Measurements from ENCODE around the gene TAOK1.
A peak's percentile ranks its signal among the peaks of the same experiment; 100 is the strongest.
"Not testable (repeated sequence)": the region's sequence is repeated elsewhere in the genome, so short reads cannot be mapped to it uniquely, and the experiment has no call there.

Gene TAOK1

GRCh38 chr17:29549177-29549923 is 159.2 kb downstream of the TAOK1 start:
- H3K9me3 ChIP-seq (ENCODE audit: control extremely low read depth in 1 of 5, control insufficient read depth in 4 of 5, insufficient read depth in 2 of 5, low read depth in 1 of 5, low read length in 4 of 5): no peaks in the 10 kb centered on the region
- no peak overlapping the region for H3K27ac ChIP-seq (ENCODE audit: insufficient read depth in 1 of 2, low read depth in 1 of 2, low read length in 2 of 2, poor library complexity in 1 of 2, severe bottlenecking in 2 of 2)
- H3K4me3 ChIP-seq (ENCODE audit: control insufficient read depth in 1 of 7, extremely low read depth in 1 of 7, insufficient read depth in 4 of 7, low read depth in 2 of 7, low read length in 6 of 7): peak overlapping the region in 1 of 7 experiments; percentile 8
- 27% methylated on average over 3 of the region's 5 CpGs for WGBS (ENCODE audit: insufficient coverage)
- no peaks in the 10 kb centered on the region for H3K27me3 ChIP-seq (replicated peaks in 2 of 5; ENCODE audit: control insufficient read depth in 4 of 5, insufficient read depth in 5 of 5, low read length in 4 of 5)
- H3K36me3 ChIP-seq (ENCODE audit: control insufficient read depth in 4 of 4, insufficient read depth in 4 of 4, low read length in 3 of 4): peaks cover 0 to 7% (median 4%) of the 10 kb centered on the region in 4 experiments
- ChIA-PET POLR2A (no interaction called here), CTCF (interaction anchor here (0.8 to 3.2 kb wide), 3 partner anchors 7 to 16 kb away, joined by 4 to 9 read pairs (median 4); no protein-coding TSS in a partner anchor)
- H3K4me1 ChIP-seq (ENCODE audit: control extremely low read depth in 1 of 4, control insufficient read depth in 4 of 4, insufficient read depth in 4 of 4, low read length in 3 of 4): peaks cover 0 to 11% (median 7%) of the 10 kb centered on the region in 4 experiments
- peak in 2 of 3 donors; percentile 55 to 65 for DNase-seq

DNA sequence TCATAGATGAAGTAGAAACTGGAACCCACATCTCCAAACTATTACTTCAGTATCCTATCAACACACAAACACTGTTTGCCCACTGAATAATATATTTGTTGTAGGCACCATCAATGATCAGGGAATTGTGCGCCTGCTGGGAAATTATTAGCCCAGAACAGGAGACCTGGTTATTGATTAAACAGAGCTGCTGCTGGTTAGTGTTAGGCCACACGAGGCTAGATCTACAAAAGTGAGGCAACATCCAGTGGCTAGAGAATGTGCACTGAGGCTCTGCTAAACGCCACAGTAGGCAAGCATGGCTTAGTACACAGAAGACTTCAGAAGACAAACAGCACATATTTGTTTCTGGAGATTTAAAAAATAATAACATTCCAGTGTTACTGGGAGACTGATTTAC is 165.7 kb downstream of the TAOK1 start:
- Histone ChIP-seq H3K36me3 (ENCODE audit: control insufficient read depth in 4 of 4, insufficient read depth in 4 of 4, low read length in 3 of 4) (no peaks in the 10 kb centered on the region), H3K27me3 (replicated peaks in 2 of 5; ENCODE audit: control insufficient read depth in 4 of 5, insufficient read depth in 5 of 5, low read length in 4 of 5) (no peaks in the 10 kb centered on the region), H3K27ac (ENCODE audit: insufficient read depth in 1 of 2, low read depth in 1 of 2, low read length in 2 of 2, poor library complexity in 1 of 2, severe bottlenecking in 2 of 2) (no peak overlapping the region), H3K9me3 (ENCODE audit: control extremely low read depth in 1 of 5, control insufficient read depth in 4 of 5, insufficient read depth in 2 of 5, low read depth in 1 of 5, low read length in 4 of 5) (no peaks in the 10 kb centered on the region), H3K4me3 (ENCODE audit: control insufficient read depth in 1 of 7, extremely low read depth in 1 of 7, insufficient read depth in 4 of 7, low read depth in 2 of 7, low read length in 6 of 7) (no peak overlapping the region), H3K4me1 (ENCODE audit: control extremely low read depth in 1 of 4, control insufficient read depth in 4 of 4, insufficient read depth in 4 of 4, low read length in 3 of 4) (peaks cover 6 to 29% (median 21%) of the 10 kb centered on the region in 4 experiments)
- DNase-seq: no peak
- WGBS (ENCODE audit: insufficient coverage): 100% methylated on average over 2 of the region's 3 CpGs
- CTCF ChIA-PET: interaction anchor here (1.0 to 2.8 kb wide), 4 partner anchors 13 to 51 kb away, joined by 3 to 11 read pairs (median 4); no protein-coding TSS in a partner anchor
- POLR2A ChIA-PET: no interaction called here

DNA sequence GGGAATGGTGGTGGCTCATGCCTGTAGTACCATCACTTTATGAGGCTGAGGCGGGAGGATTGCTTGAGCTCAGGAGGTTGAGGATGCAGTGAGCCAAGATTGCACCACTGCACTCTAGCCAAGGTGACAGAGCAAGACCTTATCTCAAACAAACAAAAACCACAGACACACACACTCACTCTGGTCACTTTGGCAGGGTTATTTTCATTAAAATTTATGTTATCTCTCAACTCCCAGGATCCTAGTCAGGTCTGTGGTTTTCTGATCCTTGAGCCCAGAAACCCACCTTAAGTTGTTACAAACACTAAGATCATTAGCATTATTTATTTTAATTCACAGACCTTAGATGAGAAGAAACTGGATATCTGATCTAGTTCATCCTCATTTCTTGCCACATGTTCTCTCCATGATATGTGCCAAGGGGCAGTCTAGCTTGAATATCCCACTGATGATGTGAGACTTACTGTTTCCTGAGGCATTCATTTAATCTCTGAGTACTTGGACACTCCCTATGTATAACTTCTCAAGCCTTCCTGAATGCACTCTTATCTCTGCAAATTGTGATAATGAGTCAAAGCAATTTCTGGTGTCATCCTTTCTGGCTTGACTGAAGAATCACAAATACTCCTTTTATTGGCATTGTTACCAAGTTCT is 167.0 kb downstream of the TAOK1 start:
- ChIA-PET POLR2A (no interaction called here), CTCF (interaction anchor here (1.0 to 1.7 kb wide), 7 partner anchors 9 to 52 kb away, joined by 3 to 7 read pairs (median 4); partner anchors contain the start of gene ABHD15)
- WGBS (ENCODE audit: insufficient coverage): no CpG with 5 or more reads among the region's 1 CpG
- DNase-seq: peak in 2 of 3 donors; percentile 51 to 65
- Histone ChIP-seq H3K4me3 (ENCODE audit: control insufficient read depth in 1 of 7, extremely low read depth in 1 of 7, insufficient read depth in 4 of 7, low read depth in 2 of 7, low read length in 6 of 7) (no peak overlapping the region), H3K4me1 (ENCODE audit: control extremely low read depth in 1 of 4, control insufficient read depth in 4 of 4, insufficient read depth in 4 of 4, low read length in 3 of 4) (peaks cover 16 to 41% (median 34%) of the 10 kb centered on the region in 4 experiments), H3K27me3 (replicated peaks in 2 of 5; ENCODE audit: control insufficient read depth in 4 of 5, insufficient read depth in 5 of 5, low read length in 4 of 5) (no peaks in the 10 kb centered on the region), H3K9me3 (ENCODE audit: control extremely low read depth in 1 of 5, control insufficient read depth in 4 of 5, insufficient read depth in 2 of 5, low read depth in 1 of 5, low read length in 4 of 5) (no peaks in the 10 kb centered on the region), H3K27ac (ENCODE audit: insufficient read depth in 1 of 2, low read depth in 1 of 2, low read length in 2 of 2, poor library complexity in 1 of 2, severe bottlenecking in 2 of 2) (no peak overlapping the region), H3K36me3 (ENCODE audit: control insufficient read depth in 4 of 4, insufficient read depth in 4 of 4, low read length in 3 of 4) (peaks cover 0 to 5% (median 0%) of the 10 kb centered on the region in 4 experiments)

DNA sequence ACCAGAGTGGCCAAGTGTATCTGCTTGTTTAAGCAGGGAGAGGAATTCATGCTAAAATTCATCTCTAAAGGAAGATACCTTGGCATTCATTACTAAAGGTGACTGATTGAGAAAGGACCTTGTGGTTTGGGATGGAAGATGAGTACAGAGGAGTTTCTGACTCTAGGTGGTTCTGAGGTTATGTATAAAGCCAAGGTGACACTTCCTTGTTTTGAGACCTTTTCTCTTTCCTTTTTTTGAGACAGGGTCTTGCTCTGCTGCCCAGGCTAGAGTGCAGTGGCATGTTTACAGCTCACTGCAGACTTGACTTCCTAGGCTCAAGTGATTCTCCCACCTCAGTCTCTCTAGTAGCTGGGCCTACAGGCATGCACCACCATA is 167.6 kb downstream of the TAOK1 start:
- H3K27ac ChIP-seq (ENCODE audit: insufficient read depth in 1 of 2, low read depth in 1 of 2, low read length in 2 of 2, poor library complexity in 1 of 2, severe bottlenecking in 2 of 2): no peak overlapping the region
- no peak for DNase-seq
- H3K9me3 ChIP-seq (ENCODE audit: control extremely low read depth in 1 of 5, control insufficient read depth in 4 of 5, insufficient read depth in 2 of 5, low read depth in 1 of 5, low read length in 4 of 5): no peaks in the 10 kb centered on the region
- H3K27me3 ChIP-seq (replicated peaks in 2 of 5; ENCODE audit: control insufficient read depth in 4 of 5, insufficient read depth in 5 of 5, low read length in 4 of 5): no peaks in the 10 kb centered on the region
- ChIA-PET POLR2A (no interaction called here), CTCF (interaction anchor here (1.3 to 1.7 kb wide), 2 partner anchors 10 to 13 kb away, joined by 3 to 7 read pairs; partner anchors contain the start of gene ABHD15)
- peaks cover 17 to 46% (median 40%) of the 10 kb centered on the region in 4 experiments for H3K4me1 ChIP-seq (ENCODE audit: control extremely low read depth in 1 of 4, control insufficient read depth in 4 of 4, insufficient read depth in 4 of 4, low read length in 3 of 4)
- H3K36me3 ChIP-seq (ENCODE audit: control insufficient read depth in 4 of 4, insufficient read depth in 4 of 4, low read length in 3 of 4): peaks cover 0 to 10% (median 0%) of the 10 kb centered on the region in 4 experiments
- no peak overlapping the region for H3K4me3 ChIP-seq (ENCODE audit: control insufficient read depth in 1 of 7, extremely low read depth in 1 of 7, insufficient read depth in 4 of 7, low read depth in 2 of 7, low read length in 6 of 7)

DNA sequence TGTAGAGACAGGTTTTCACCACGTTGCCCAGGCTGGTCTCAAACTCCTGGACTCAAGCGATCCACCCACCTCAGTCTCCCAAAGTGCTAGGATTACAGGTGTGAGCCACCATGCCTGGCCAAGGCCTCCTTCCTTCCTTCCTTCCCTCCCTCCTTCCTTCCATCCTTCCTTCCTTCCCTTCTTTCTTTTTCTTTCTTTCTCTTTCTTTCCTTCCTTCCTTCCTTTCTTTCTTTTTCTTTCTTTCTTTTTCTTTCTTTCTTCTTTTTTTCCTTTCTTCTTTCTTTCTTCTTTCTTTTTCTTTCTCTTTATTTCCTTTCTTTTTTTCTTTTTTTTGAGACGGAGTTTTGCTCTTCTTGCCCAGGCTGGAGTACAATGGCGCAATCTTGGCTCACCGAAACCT is 168.0 kb downstream of the TAOK1 start:
- POLR2A ChIA-PET; H3K27me3 ChIP-seq (replicated peaks in 2 of 5; ENCODE audit: control insufficient read depth in 4 of 5, insufficient read depth in 5 of 5, low read length in 4 of 5); H3K27ac ChIP-seq (ENCODE audit: insufficient read depth in 1 of 2, low read depth in 1 of 2, low read length in 2 of 2, poor library complexity in 1 of 2, severe bottlenecking in 2 of 2); H3K9me3 ChIP-seq (ENCODE audit: control extremely low read depth in 1 of 5, control insufficient read depth in 4 of 5, insufficient read depth in 2 of 5, low read depth in 1 of 5, low read length in 4 of 5); CTCF ChIA-PET; H3K4me3 ChIP-seq (ENCODE audit: control insufficient read depth in 1 of 7, extremely low read depth in 1 of 7, insufficient read depth in 4 of 7, low read depth in 2 of 7, low read length in 6 of 7); DNase-seq: not testable (repeated sequence)
- Histone ChIP-seq H3K4me1 (ENCODE audit: control extremely low read depth in 1 of 4, control insufficient read depth in 4 of 4, insufficient read depth in 4 of 4, low read length in 3 of 4) (peaks cover 17 to 50% (median 42%) of the 10 kb centered on the region in 4 experiments), H3K36me3 (ENCODE audit: control insufficient read depth in 4 of 4, insufficient read depth in 4 of 4, low read length in 3 of 4) (peaks cover 0 to 13% (median 0%) of the 10 kb centered on the region in 4 experiments)
- WGBS (ENCODE audit: insufficient coverage): 96% methylated on average over 3 of the region's 5 CpGs

DNA sequence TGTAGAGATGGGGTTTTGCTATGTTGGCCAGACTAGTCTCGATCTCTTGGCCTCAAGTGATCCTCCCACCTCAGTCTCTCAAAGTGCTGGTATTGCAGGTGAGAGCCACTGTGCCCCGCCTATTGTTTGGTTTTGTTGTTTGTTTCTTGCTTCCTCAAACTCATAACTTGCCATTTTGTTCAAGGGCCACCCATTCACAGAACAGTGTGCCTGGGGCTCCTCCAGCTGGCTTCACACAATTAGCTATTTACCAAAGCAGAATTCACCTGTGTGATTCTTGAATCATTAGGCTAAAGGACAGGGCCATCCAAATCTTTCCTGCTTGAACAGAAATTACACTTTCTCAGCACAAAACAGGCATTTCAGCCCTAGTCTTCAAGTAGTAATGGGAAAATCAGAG is 169.5 kb downstream of the TAOK1 start:
- DNase-seq: no peak
- no peak overlapping the region for H3K4me3 ChIP-seq (ENCODE audit: control insufficient read depth in 1 of 7, extremely low read depth in 1 of 7, insufficient read depth in 4 of 7, low read depth in 2 of 7, low read length in 6 of 7)
- H3K36me3 ChIP-seq (ENCODE audit: control insufficient read depth in 4 of 4, insufficient read depth in 4 of 4, low read length in 3 of 4): peaks cover 0 to 13% (median 0%) of the 10 kb centered on the region in 4 experiments
- H3K9me3 ChIP-seq (ENCODE audit: control extremely low read depth in 1 of 5, control insufficient read depth in 4 of 5, insufficient read depth in 2 of 5, low read depth in 1 of 5, low read length in 4 of 5): no peaks in the 10 kb centered on the region
- H3K27ac ChIP-seq (ENCODE audit: insufficient read depth in 1 of 2, low read depth in 1 of 2, low read length in 2 of 2, poor library complexity in 1 of 2, severe bottlenecking in 2 of 2): no peak overlapping the region
- H3K27me3 ChIP-seq (replicated peaks in 2 of 5; ENCODE audit: control insufficient read depth in 4 of 5, insufficient read depth in 5 of 5, low read length in 4 of 5): no peaks in the 10 kb centered on the region
- WGBS (ENCODE audit: insufficient coverage): 92% methylated on average over 2 of the region's 2 CpGs
- ChIA-PET POLR2A (no interaction called here), CTCF (interaction anchor here (3.9 kb wide), 1 partner anchor 12 kb away, joined by 36 read pairs; no protein-coding TSS in a partner anchor)
- H3K4me1 ChIP-seq (ENCODE audit: control extremely low read depth in 1 of 4, control insufficient read depth in 4 of 4, insufficient read depth in 4 of 4, low read length in 3 of 4): peaks cover 19 to 58% (median 49%) of the 10 kb centered on the region in 4 experiments

- 0% methylated on average over 4 of the region's 6 CpGs for WGBS (ENCODE audit: insufficient coverage)
- POLR2A ChIA-PET: no interaction called here
- H3K4me1 ChIP-seq (ENCODE audit: control extremely low read depth in 1 of 4, control insufficient read depth in 4 of 4, insufficient read depth in 4 of 4, low read length in 3 of 4): peaks cover 19 to 65% (median 52%) of the 10 kb centered on the region in 4 experiments
These were observed 170.2 kb downstream of the TAOK1 start for GRCh38 chr17:29560316-29560715.

More at GRCh38 chr17:29560316-29560715, 170.2 kb downstream of the TAOK1 start:
- Histone ChIP-seq H3K4me3 (ENCODE audit: control insufficient read depth in 1 of 7, extremely low read depth in 1 of 7, insufficient read depth in 4 of 7, low read depth in 2 of 7, low read length in 6 of 7) (peak overlapping the region in 3 of 7 experiments; percentile 4 to 50 (median 32)), H3K27ac (ENCODE audit: insufficient read depth in 1 of 2, low read depth in 1 of 2, low read length in 2 of 2, poor library complexity in 1 of 2, severe bottlenecking in 2 of 2) (no peak overlapping the region), H3K27me3 (replicated peaks in 2 of 5; ENCODE audit: control insufficient read depth in 4 of 5, insufficient read depth in 5 of 5, low read length in 4 of 5) (no peaks in the 10 kb centered on the region), H3K36me3 (ENCODE audit: control insufficient read depth in 4 of 4, insufficient read depth in 4 of 4, low read length in 3 of 4) (peaks cover 0 to 13% (median 0%) of the 10 kb centered on the region in 4 experiments), H3K9me3 (ENCODE audit: control extremely low read depth in 1 of 5, control insufficient read depth in 4 of 5, insufficient read depth in 2 of 5, low read depth in 1 of 5, low read length in 4 of 5) (no peaks in the 10 kb centered on the region)
- CTCF ChIA-PET: interaction anchor here (0.6 to 3.9 kb wide), 3 partner anchors 12 to 421 kb away, joined by 3 to 36 read pairs (median 3); no protein-coding TSS in a partner anchor
- DNase-seq: peak in 2 of 3 donors; percentile 78 to 83
